SK-N-SH (cell line): ENCODE measurements around the gene PRCC. TPM values are rescaled to one million over a fixed set of nuclear protein-coding genes. Genes with fewer than 3 reads are reported as not detected.
A peak's percentile ranks its signal among the peaks of the same experiment; 100 is the strongest.

Experiments
- CTCF ChIA-PET: fragments of 300-600, 350-600 bp; formaldehyde crosslinking; extraction: SDS; loops from one replicate; lab custom pipeline; 2021; lab: Yijun Ruan, JAX
- POLR2A ChIA-PET: fragments of 350-600 bp; sonication (Branson Sonifier 250); formaldehyde crosslinking; extraction: SDS; loops from one replicate; lab custom pipeline; 2020; ENCODE audit warnings: antibody characterized with exemption, inconsistent platforms; lab: Yijun Ruan, JAX
- DNase-seq: peaks from one replicate; pipeline ENCODE4 v3.0.0; 2012
- H2AFZ ChIP-seq: fragments of 200-600 bp; sonication (generic); 2 replicates; pipeline ENCODE4 v1.8.1; 2016; ENCODE audit warnings: antibody characterized with exemption, mild to moderate bottlenecking, low read depth
- H3F3A ChIP-seq: fragments of 200-600 bp; sonication (generic); replicated peaks from 2 replicates; pipeline ENCODE3; 2016; ENCODE audit warnings: antibody characterized with exemption, mild to moderate bottlenecking; ENCODE audit not compliant: insufficient read depth
- H3K27ac ChIP-seq, 2 experiments: fragments of 200-500 bp in 1 of 2; fragments of 200-600 bp in 1 of 2; sonication (Bioruptor generic) in 1 of 2; sonication (generic), shearing (Covaris generic) in 1 of 2; 2 replicates each; pipeline versions ENCODE4 v1.5.1 to v1.6.1; 2014 to 2016; ENCODE audit warnings: low read depth in 2 of 2, inconsistent platforms in 1 of 2, low read length in 1 of 2, mild to moderate bottlenecking in 1 of 2, mixed read lengths in 1 of 2
- H3K27me3 ChIP-seq: fragments of 200-600 bp; sonication (generic), shearing (Covaris generic); 2 replicates; pipeline ENCODE4 v1.6.1; 2016; ENCODE audit warnings: mixed run types; ENCODE audit not compliant: insufficient read depth
- H3K36me3 ChIP-seq, 2 experiments: fragments of 200-500 bp in 1 of 2; fragments of 200-600 bp in 1 of 2; sonication (Bioruptor generic) in 1 of 2; sonication (generic) in 1 of 2; replicated peaks in 1 of 2; 2 replicates each; pipeline versions ENCODE3 to v1.5.1; 2014 to 2016; ENCODE audit warnings: low read length in 1 of 2, mild to moderate bottlenecking in 1 of 2; ENCODE audit not compliant: insufficient read depth in 2 of 2, control insufficient read depth in 1 of 2
- H3K4me1 ChIP-seq, 2 experiments: fragments of 200-500 bp in 1 of 2; fragments of 200-600 bp in 1 of 2; sonication (Bioruptor generic) in 1 of 2; sonication (generic), shearing (Covaris generic) in 1 of 2; 2 replicates each; pipeline versions ENCODE4 v1.5.1 to v1.6.1; 2014 to 2016; ENCODE audit warnings: low read depth in 1 of 2, low read length in 1 of 2, mixed run types in 1 of 2; ENCODE audit not compliant: insufficient read depth in 2 of 2, control insufficient read depth in 1 of 2
- H3K4me2 ChIP-seq: fragments of 200-600 bp; sonication (generic), shearing (Covaris generic); 2 replicates; pipeline ENCODE4 v1.6.1; 2017; ENCODE audit warnings: mixed run types
- H3K4me3 ChIP-seq, 2 experiments: fragments of 200-500 bp in 1 of 2; fragments of 200-600 bp in 1 of 2; sonication (Bioruptor generic) in 1 of 2; sonication (generic), shearing (Covaris generic) in 1 of 2; 2 replicates each; pipeline versions ENCODE4 v1.5.1 to v1.8.1; 2014 to 2016; ENCODE audit warnings: low read depth in 2 of 2, inconsistent platforms in 1 of 2, low read length in 1 of 2, mild to moderate bottlenecking in 1 of 2, mixed read lengths in 1 of 2, moderate library complexity in 1 of 2
- H3K79me2 ChIP-seq: fragments of 200-600 bp; sonication (generic); 2 replicates; pipeline ENCODE4 v1.8.1; 2017; ENCODE audit warnings: mild to moderate bottlenecking; ENCODE audit not compliant: insufficient read depth
- H3K9ac ChIP-seq: fragments of 200-600 bp; sonication (generic); 2 replicates; pipeline ENCODE4 v1.6.1; 2017; ENCODE audit warnings: mixed run types
- H3K9me2 ChIP-seq: fragments of 200-600 bp; sonication (generic); 2 replicates; pipeline ENCODE4 v1.6.1; 2017; ENCODE audit warnings: mixed run types
- H3K9me3 ChIP-seq: fragments of 200-600 bp; sonication (generic); 2 replicates; pipeline ENCODE4 v1.6.1; 2017; ENCODE audit warnings: mixed run types, mild to moderate bottlenecking, moderate library complexity
- H4K20me1 ChIP-seq: fragments of 200-600 bp; sonication (generic); 2 replicates; pipeline ENCODE4 v1.6.1; 2017; ENCODE audit warnings: mild to moderate bottlenecking, mixed run types; ENCODE audit not compliant: insufficient read depth
- EP300 ChIP-seq, 2 experiments: IDR thresholded peaks; 2 replicates each; pipeline versions ENCODE4 v1.4.0 to v1.6.1; 2012; ENCODE audit warnings: borderline replicate concordance in 1 of 2, low read depth in 1 of 2, low read length in 1 of 2
- EZH2phosphoT487 ChIP-seq: fragments of 200-600 bp; sonication (generic); IDR thresholded peaks from 2 replicates; pipeline ENCODE4 v1.6.1; 2017; ENCODE audit warnings: low read depth, mixed run types, mild to moderate bottlenecking, antibody characterized with exemption, moderate library complexity, borderline replicate concordance
- FOXJ3 ChIP-seq: sonication (generic); formaldehyde crosslinking; IDR thresholded peaks from 2 replicates; pipeline ENCODE4 v1.5.1; 2020; ENCODE audit warnings: mild to moderate bottlenecking, missing genetic modification reagents
- GATA2 ChIP-seq: sonication (generic); formaldehyde crosslinking; IDR thresholded peaks from 2 replicates; pipeline ENCODE4 v1.5.0; 2020; ENCODE audit warnings: mild to moderate bottlenecking, missing genetic modification reagents
- JUND ChIP-seq: IDR thresholded peaks from 2 replicates; pipeline ENCODE4 v1.4.0; 2012
- MEF2A ChIP-seq: IDR thresholded peaks from 2 replicates; pipeline ENCODE4 v1.4.0; 2012; ENCODE audit warnings: low read depth, borderline replicate concordance
- MXI1 ChIP-seq: IDR thresholded peaks from 2 replicates; pipeline ENCODE4 v1.6.1; 2012; ENCODE audit warnings: mild to moderate bottlenecking, low read depth, low read length, improper control_type of control experiment
- NRF1 ChIP-seq: IDR thresholded peaks from 2 replicates; pipeline ENCODE4 v1.6.1; 2012; ENCODE audit warnings: low read depth, mild to moderate bottlenecking, low read length
- PBX3 ChIP-seq: IDR thresholded peaks from 2 replicates; pipeline ENCODE4; 2012
- POLR2AphosphoS5 ChIP-seq: IDR thresholded peaks from 2 replicates; pipeline ENCODE4 v1.6.1; 2012; ENCODE audit warnings: low read depth, low read length
- RAD21 ChIP-seq: IDR thresholded peaks from 2 replicates; pipeline ENCODE4 v1.6.1; 2012; ENCODE audit warnings: mild to moderate bottlenecking, low read length
- RFX5 ChIP-seq: IDR thresholded peaks from 2 replicates; pipeline ENCODE4 v1.6.1; 2012; ENCODE audit warnings: mild to moderate bottlenecking, improper control_type of control experiment, low read length
- RXRA ChIP-seq: IDR thresholded peaks from 2 replicates; pipeline ENCODE4 v1.4.0; 2012; ENCODE audit warnings: low read depth, mild to moderate bottlenecking, borderline replicate concordance
- SIN3A ChIP-seq: IDR thresholded peaks from 2 replicates; pipeline ENCODE4 v1.6.1; 2012; ENCODE audit warnings: low read depth, mild to moderate bottlenecking, low read length, moderate library complexity, borderline replicate concordance
- SMC3 ChIP-seq: IDR thresholded peaks from 2 replicates; pipeline ENCODE4 v1.6.1; 2012; ENCODE audit warnings: low read depth, low read length, improper control_type of control experiment
- TAF1 ChIP-seq: IDR thresholded peaks from 2 replicates; pipeline ENCODE4 v1.6.1; 2012; ENCODE audit warnings: low read depth, mild to moderate bottlenecking, low read length, moderate library complexity, borderline replicate concordance
- TCF12 ChIP-seq: IDR thresholded peaks from 2 replicates; pipeline ENCODE4 v1.4.0; 2012
- WGBS: methylation state at CpG from one replicate; pipeline ENCODE4 v1.1.6; 2017; ENCODE audit warnings: low lambda C conversion rate; 5-methylcytosine and 5-hydroxymethylcytosine counted together
- polyA plus RNA-seq, 3 experiments: library from polyadenylated mRNA; depleted of rRNA; stranded (reverse); fragments of >200 nt; gene quantifications; 2 replicates each; pipeline ENCODE4 v1.2.3, GENCODE V29; 2012
- TF ChIP-seq, protein P1 (sequence below): fragments of 150-350 bp; IDR thresholded peaks from 2 replicates; pipeline ENCODE4 v1.6.1; 2016; ENCODE audit warnings: mild to moderate bottlenecking, low read depth, low read length
- TF ChIP-seq, protein P2 (sequence below): IDR thresholded peaks from 2 replicates; pipeline ENCODE4 v1.4.0; 2012; ENCODE audit warnings: low read depth, borderline replicate concordance

Gene PRCC
- polyA plus RNA-seq, 1 of the 3 experiments (the other 2 are of a cell fraction): 39.2 TPM

DNA sequence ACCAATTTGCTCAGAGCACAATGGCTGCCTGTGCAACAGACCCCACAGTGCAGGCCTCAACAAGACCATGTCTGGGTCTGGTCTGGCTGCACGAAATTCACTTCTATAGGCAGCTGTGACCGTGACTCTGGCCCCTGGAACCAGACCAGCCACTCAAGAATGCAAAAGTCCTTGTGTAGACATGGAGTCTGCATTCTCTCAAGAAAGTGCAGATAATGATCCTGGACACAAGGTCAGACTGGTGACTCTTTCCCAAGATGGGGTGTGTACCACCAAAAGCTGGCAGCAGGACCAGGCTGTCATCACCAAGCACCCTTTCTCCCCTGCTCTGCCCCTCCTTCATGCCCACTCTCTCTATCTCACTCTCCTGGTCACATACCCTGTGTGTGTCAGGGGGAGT lies 46.2 kb upstream of the PRCC start (continued):
- TF ChIP-seq RAD21 (no peak), PBX3 (no peak)

GRCh38 chr1:156721535-156721934 lies 45.8 kb upstream of the PRCC start:
- no peak overlapping the region for H3K4me3 ChIP-seq
- peaks cover 12% of the 10 kb centered on the region for H3F3A ChIP-seq
- no peaks in the 10 kb centered on the region for H3K9me3 ChIP-seq
- no peaks in the 10 kb centered on the region for H3K27me3 ChIP-seq
- DNase-seq: no peak
- POLR2A ChIA-PET: interaction anchor here (1.5 to 1.7 kb wide), 2 partner anchors 10 to 32 kb away, joined by 7 to 8 read pairs; no protein-coding TSS in a partner anchor
- TF ChIP-seq MXI1 (no peak), JUND (no peak), NRF1 (no peak), PBX3 (no peak), RAD21 (no peak), TCF12 (no peak), SMC3 (no peak), RFX5 (no peak), SIN3A (no peak), TAF1 (no peak), EP300 (IDR thresholded peaks at IDR 0.05; ENCODE audit: borderline replicate concordance in 1 of 2, low read depth in 1 of 2, low read length in 1 of 2) (no peak), POLR2AphosphoS5 (no peak), GATA2 (CRISPR knock-in tag) (no peak), RXRA (no peak), MEF2A (no peak), EZH2phosphoT487 (no peak), FOXJ3 (CRISPR knock-in tag) (no peak)
- TF ChIP-seq, protein P1, sequence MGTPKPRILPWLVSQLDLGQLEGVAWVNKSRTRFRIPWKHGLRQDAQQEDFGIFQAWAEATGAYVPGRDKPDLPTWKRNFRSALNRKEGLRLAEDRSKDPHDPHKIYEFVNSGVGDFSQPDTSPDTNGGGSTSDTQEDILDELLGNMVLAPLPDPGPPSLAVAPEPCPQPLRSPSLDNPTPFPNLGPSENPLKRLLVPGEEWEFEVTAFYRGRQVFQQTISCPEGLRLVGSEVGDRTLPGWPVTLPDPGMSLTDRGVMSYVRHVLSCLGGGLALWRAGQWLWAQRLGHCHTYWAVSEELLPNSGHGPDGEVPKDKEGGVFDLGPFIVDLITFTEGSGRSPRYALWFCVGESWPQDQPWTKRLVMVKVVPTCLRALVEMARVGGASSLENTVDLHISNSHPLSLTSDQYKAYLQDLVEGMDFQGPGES: no peak
- TF ChIP-seq, protein P2, sequence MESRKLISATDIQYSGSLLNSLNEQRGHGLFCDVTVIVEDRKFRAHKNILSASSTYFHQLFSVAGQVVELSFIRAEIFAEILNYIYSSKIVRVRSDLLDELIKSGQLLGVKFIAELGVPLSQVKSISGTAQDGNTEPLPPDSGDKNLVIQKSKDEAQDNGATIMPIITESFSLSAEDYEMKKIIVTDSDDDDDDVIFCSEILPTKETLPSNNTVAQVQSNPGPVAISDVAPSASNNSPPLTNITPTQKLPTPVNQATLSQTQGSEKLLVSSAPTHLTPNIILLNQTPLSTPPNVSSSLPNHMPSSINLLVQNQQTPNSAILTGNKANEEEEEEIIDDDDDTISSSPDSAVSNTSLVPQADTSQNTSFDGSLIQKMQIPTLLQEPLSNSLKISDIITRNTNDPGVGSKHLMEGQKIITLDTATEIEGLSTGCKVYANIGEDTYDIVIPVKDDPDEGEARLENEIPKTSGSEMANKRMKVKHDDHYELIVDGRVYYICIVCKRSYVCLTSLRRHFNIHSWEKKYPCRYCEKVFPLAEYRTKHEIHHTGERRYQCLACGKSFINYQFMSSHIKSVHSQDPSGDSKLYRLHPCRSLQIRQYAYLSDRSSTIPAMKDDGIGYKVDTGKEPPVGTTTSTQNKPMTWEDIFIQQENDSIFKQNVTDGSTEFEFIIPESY: no peak
- TF ChIP-seq, all 33 proteins: peak for 0
- Histone ChIP-seq H3K36me3 (peaks cover 39 to 42% of the 10 kb centered on the region in 2 experiments), H2AFZ (no peak overlapping the region), H3K4me2 (no peak overlapping the region), H3K27ac (peak overlapping the region in 1 of 2 experiments; percentile 24; a peak in 2 of 4 replicates), H3K9me2 (no peaks in the 10 kb centered on the region), H3K4me1 (peaks cover 20 to 34% of the 10 kb centered on the region in 2 experiments), H3K9ac (no peak overlapping the region), H4K20me1 (peaks cover 36% of the 10 kb centered on the region), H3K79me2 (peaks cover 78% of the 10 kb centered on the region)
- CTCF ChIA-PET: interaction anchor here (0.7 to 38.0 kb wide), 9 partner anchors 26 to 207 kb away, joined by 3 to 2702 read pairs (median 4); partner anchors contain the start of genes CRABP2, INSRR, NES and NTRK1
- WGBS: 94% methylated on average over 4 of the region's 4 CpGs
